Neuron (in vitro differentiated cells): ENCODE data around the gene VAV2.
"Not testable (repeated sequence)": the region's sequence is repeated elsewhere in the genome, so short reads cannot be mapped to it uniquely, and the experiment has no call there.

ENCODE experiments used
- H2AFZ ChIP-seq: one replicate; pipeline ENCODE4 v1.6.1; 2013; ENCODE audit warnings: low read depth, mild to moderate bottlenecking, inconsistent platforms, low read length, moderate library complexity
- H3K27me3 ChIP-seq: one replicate; pipeline ENCODE4 v1.6.1; 2013; ENCODE audit warnings: low read length; ENCODE audit not compliant: insufficient read depth
- H3K36me3 ChIP-seq: one replicate; pipeline ENCODE4 v1.6.1; 2013; ENCODE audit warnings: low read length; ENCODE audit not compliant: insufficient read depth
- H3K4me1 ChIP-seq: one replicate; pipeline ENCODE4 v1.6.1; 2013; ENCODE audit warnings: low read length; ENCODE audit not compliant: insufficient read depth
- H3K4me3 ChIP-seq: 2 replicates; pipeline ENCODE4 v1.5.1; 2013; ENCODE audit warnings: mild to moderate bottlenecking, low read length, moderate library complexity
- H3K9me3 ChIP-seq: one replicate; pipeline ENCODE4 v1.6.1; 2013; ENCODE audit warnings: low read length

Gene VAV2

DNA sequence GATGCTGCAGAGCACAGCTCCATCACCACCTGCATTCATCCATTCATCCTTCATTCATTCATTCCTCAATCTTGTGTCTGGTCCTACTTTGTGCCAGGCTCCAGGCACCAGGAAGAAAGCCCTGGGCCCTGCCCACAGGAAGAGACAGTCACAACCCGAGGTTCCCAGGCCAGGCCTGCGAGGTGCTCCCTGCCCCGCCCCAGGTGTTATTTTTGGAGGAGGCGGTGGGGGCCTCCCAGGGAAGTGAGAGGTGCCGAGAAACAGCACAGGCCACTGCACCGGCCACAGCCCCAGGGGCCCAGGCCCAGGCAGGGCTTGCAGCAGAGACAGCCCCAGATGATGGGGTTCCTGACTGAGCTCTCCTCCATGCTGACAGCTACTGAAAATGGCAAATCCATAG, 33.4 kb downstream of the VAV2 start:
- peaks cover 58% of the 10 kb centered on the region for H3K4me1 ChIP-seq
- H2AFZ ChIP-seq = no peak overlapping the region
- peaks cover 2% of the 10 kb centered on the region for H3K9me3 ChIP-seq
- H3K36me3 ChIP-seq = no peaks in the 10 kb centered on the region
- H3K4me3 ChIP-seq = no peak overlapping the region
- H3K27me3 ChIP-seq = no peaks in the 10 kb centered on the region

DNA sequence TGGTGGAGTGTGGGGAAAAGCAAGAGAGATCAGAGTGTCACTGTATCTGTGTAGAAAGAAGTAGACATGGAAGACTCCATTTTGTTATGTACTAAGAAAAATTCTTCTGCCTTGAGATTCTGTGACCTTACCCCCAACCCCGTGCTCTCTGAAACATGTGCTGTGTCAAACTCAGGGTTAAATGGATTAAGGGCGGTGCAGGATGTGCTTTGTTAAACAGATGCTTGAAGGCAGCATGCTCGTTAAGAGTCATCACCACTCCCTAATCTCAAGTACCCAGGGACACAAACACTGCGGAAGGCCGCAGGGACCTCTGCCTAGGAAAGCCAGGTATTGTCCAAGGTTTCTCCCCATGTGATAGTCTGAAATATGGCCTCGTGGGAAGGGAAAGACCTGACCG, 34.4 kb downstream of the VAV2 start:
- H3K4me1 ChIP-seq = peaks cover 58% of the 10 kb centered on the region
- H3K9me3 ChIP-seq, H3K27me3 ChIP-seq: not testable (repeated sequence)

DNA sequence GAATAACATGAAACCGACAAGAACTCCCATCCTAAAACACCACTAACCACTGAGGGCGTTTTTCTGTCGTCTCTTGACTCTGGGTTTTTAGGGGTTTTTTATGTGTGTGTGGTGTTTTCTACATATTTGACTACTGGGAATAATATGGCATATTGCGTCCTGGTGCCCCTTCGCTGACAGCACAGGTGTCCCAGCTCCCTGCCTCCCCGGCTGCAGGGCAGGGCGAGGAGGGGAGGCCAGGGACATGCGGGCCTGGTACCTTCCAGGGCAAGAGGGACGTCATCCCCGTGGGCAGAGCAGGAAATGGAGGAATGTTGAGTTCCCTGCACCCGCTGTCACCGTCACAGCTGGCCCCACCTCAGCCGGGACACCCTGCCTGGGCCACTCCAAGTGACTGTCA, 34.8 kb downstream of the VAV2 start:
- no peak overlapping the region for H2AFZ ChIP-seq
- H3K4me1 ChIP-seq = peaks cover 58% of the 10 kb centered on the region
- no peaks in the 10 kb centered on the region for H3K36me3 ChIP-seq
- no peaks in the 10 kb centered on the region for H3K27me3 ChIP-seq
- H3K4me3 ChIP-seq = no peak overlapping the region
- H3K9me3 ChIP-seq = no peaks in the 10 kb centered on the region

More for the DNA sequence above, 34.4 kb downstream of the VAV2 start:
- not testable (repeated sequence) for H2AFZ ChIP-seq, H3K36me3 ChIP-seq, H3K4me3 ChIP-seq

DNA sequence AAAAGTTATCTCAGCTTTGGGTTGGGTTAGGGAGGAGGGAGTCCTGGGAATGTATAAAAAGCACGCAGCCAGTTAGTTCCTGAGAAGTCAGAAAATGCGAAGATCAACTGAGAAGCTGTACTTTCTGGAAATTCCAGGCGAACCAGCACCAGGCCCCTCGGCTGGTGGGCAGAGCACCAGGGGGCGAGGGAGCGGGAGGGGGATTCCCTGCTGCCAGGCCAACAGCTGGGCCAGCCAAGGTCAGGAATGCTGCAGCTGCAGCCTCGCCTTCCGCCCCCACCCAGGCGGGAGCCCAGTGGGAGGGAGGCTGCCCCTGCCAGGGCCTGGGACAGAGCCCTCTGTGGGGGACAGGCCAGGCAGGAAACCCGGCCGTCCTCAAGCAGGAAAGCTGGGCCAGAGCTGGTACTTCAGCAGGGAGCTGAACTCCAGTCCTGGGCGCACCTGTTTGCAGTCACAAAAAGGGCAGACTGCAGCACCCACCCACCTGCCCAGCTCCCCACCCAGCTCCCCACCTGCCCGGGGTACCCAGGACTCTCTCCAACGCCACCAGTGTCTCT, 35.5 kb downstream of the VAV2 start:
- Histone ChIP-seq H3K4me3 (peak overlapping the region; percentile 12), H3K36me3 (no peaks in the 10 kb centered on the region), H3K27me3 (no peaks in the 10 kb centered on the region), H3K4me1 (peaks cover 53% of the 10 kb centered on the region), H3K9me3 (no peaks in the 10 kb centered on the region), H2AFZ (no peak overlapping the region)

GRCh38 chr9:133955821-133956411, 36.2 kb downstream of the VAV2 start:
- no peaks in the 10 kb centered on the region for H3K9me3 ChIP-seq
- no peaks in the 10 kb centered on the region for H3K36me3 ChIP-seq
- no peaks in the 10 kb centered on the region for H3K27me3 ChIP-seq
- no peak overlapping the region for H2AFZ ChIP-seq
- H3K4me1 ChIP-seq = peaks cover 46% of the 10 kb centered on the region
- H3K4me3 ChIP-seq = peak overlapping the region; percentile 32

DNA sequence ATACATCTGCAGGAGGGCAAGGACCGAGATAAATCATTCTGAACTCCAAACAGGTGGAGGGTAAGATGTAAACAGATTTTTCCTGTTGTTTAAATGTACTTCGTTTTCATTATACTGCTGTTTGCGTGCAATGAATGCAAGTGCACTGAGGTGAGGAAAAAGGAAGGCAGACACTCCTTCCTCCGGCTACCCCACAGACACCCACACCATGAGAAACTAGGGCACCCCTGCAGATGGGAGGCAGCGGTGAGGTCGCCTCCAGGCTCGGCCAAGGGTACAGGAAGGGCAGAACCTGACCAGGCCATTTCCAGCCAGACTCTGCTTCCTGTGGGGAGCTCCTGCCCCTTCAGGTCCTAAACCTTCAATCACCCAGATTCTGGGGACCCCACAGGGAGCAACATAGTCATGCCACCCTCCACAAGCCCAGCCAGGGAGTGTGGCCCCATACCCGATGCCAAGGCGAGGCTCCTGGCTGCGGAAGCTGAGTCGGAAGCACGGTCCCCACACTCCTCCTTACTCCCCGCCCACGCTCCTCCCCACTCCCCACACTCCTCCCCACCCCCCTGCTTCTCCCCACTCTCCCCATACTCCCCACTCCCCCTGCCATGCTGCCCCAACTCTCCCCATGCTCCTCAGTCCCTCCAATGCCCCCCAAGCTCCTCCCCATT, 37.1 kb downstream of the VAV2 start:
- H3K4me3 ChIP-seq = no peak overlapping the region

GRCh38 chr9:133953976-133954709, 38.0 kb downstream of the VAV2 start:
- no peaks in the 10 kb centered on the region for H3K27me3 ChIP-seq
- H3K4me3 ChIP-seq = no peak overlapping the region
- H3K4me1 ChIP-seq = peaks cover 41% of the 10 kb centered on the region
- H3K36me3 ChIP-seq = no peaks in the 10 kb centered on the region
- no peaks in the 10 kb centered on the region for H3K9me3 ChIP-seq
- no peak overlapping the region for H2AFZ ChIP-seq

More for the DNA sequence above, 37.1 kb downstream of the VAV2 start:
- Histone ChIP-seq H3K9me3 (no peaks in the 10 kb centered on the region), H3K4me1 (peaks cover 46% of the 10 kb centered on the region), H3K36me3 (no peaks in the 10 kb centered on the region), H3K27me3 (no peaks in the 10 kb centered on the region), H2AFZ (no peak overlapping the region)

- H2AFZ ChIP-seq = no peak overlapping the region
- no peak overlapping the region for H3K4me3 ChIP-seq
- H3K9me3 ChIP-seq = no peaks in the 10 kb centered on the region
- no peaks in the 10 kb centered on the region for H3K27me3 ChIP-seq
- no peaks in the 10 kb centered on the region for H3K36me3 ChIP-seq
- peaks cover 38% of the 10 kb centered on the region for H3K4me1 ChIP-seq
These were observed 38.5 kb downstream of the VAV2 start for GRCh38 chr9:133953621-133953975.

GRCh38 chr9:133952598-133953550, 39.2 kb downstream of the VAV2 start:
- Histone ChIP-seq H2AFZ (no peak overlapping the region), H3K27me3 (no peaks in the 10 kb centered on the region), H3K4me1 (peaks cover 42% of the 10 kb centered on the region), H3K9me3 (no peaks in the 10 kb centered on the region), H3K4me3 (no peak overlapping the region), H3K36me3 (no peaks in the 10 kb centered on the region)

DNA sequence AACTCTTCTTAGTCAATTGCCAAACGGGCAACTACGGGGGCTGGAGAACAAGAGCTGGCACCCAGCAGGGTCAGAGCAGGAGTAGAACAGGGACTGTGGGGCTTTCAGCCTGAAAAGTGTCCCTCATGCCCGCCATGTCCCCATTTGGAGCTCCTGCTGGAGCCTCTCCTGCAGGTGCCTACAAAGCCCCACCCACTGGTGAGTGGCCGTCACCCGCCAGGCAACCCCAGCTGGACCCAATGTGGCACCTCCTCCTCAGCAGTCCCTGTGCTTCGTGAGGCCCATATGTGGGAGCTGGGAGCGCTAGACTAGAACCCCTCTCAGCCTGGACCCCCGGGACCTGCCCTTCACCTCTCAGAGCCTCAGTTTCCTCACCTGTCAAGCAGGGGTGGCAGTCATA, 40.9 kb downstream of the VAV2 start:
- Histone ChIP-seq H3K4me3 (no peak overlapping the region), H3K27me3 (no peaks in the 10 kb centered on the region), H2AFZ (no peak overlapping the region), H3K9me3 (no peaks in the 10 kb centered on the region), H3K36me3 (peaks cover 1% of the 10 kb centered on the region), H3K4me1 (peaks cover 28% of the 10 kb centered on the region)

- no peaks in the 10 kb centered on the region for H3K9me3 ChIP-seq
- peaks cover 3% of the 10 kb centered on the region for H3K36me3 ChIP-seq
- H3K4me1 ChIP-seq = peaks cover 22% of the 10 kb centered on the region
- no peaks in the 10 kb centered on the region for H3K27me3 ChIP-seq
- no peak overlapping the region for H3K4me3 ChIP-seq
- no peak overlapping the region for H2AFZ ChIP-seq
These were observed 41.5 kb downstream of the VAV2 start for GRCh38 chr9:133950629-133951111.

DNA sequence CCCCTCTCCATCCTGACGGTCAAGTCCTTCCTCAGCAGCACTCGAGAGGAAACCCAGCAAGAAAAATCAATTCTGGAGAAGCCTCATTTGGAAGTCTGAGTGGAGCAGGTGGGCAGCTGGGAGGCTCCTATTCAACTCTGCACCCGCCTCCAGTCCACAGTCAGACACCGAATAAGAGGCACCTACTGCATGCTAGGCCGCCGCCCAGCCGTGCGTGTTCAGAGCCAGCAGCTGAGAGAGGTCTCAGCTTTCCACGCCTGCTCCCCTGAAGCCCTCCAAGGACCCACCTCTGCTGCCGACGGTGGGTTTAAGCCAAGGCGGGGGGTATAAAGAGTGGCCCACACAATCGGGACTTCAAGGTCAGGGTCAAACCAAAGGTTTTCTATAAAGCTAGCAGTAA, 41.9 kb downstream of the VAV2 start:
- Histone ChIP-seq H2AFZ (no peak overlapping the region), H3K4me3 (no peak overlapping the region), H3K9me3 (no peaks in the 10 kb centered on the region), H3K36me3 (peaks cover 3% of the 10 kb centered on the region), H3K27me3 (no peaks in the 10 kb centered on the region), H3K4me1 (peaks cover 22% of the 10 kb centered on the region)
